T-helper 2 cell treated with Interferon-gamma antibody and Interleukin-4, amounts not matched to agents 5 μg/mL and 100 μg/mL, for 36 hours (primary cell): Measurements from ENCODE around the gene KIAA1958.
"Not testable (repeated sequence)": the region's sequence is repeated elsewhere in the genome, so short reads cannot be mapped to it uniquely, and the experiment has no call there.

Experiments used
- DNase-seq: peaks from one replicate; pipeline ENCODE4 v3.0.0; 2021; ENCODE audit warnings: low spot score
- H3K27ac Mint-ChIP-seq: one replicate; pipeline ENCODE4 v1.8.0; 2021; ENCODE audit warnings: mild to moderate bottlenecking, mixed read lengths
- H3K27me3 Mint-ChIP-seq: one replicate; pipeline ENCODE4 v1.8.0; 2021; ENCODE audit warnings: low read depth, mixed read lengths
- H3K36me3 Mint-ChIP-seq: one replicate; pipeline ENCODE4 v1.8.0; 2021; ENCODE audit warnings: low read depth, mixed read lengths
- H3K4me1 Mint-ChIP-seq: one replicate; pipeline ENCODE4 v1.8.0; 2021; ENCODE audit warnings: low read depth, mixed read lengths
- H3K4me3 Mint-ChIP-seq: one replicate; pipeline ENCODE4 v1.8.0; 2022; ENCODE audit warnings: mild to moderate bottlenecking, moderate library complexity, mixed read lengths
- H3K9me3 Mint-ChIP-seq: one replicate; pipeline ENCODE4 v1.8.0; 2021; ENCODE audit warnings: mixed read lengths

KIAA1958 gene

GRCh38 chr9:112500842-112501241, 14.2 kb downstream of the KIAA1958 start:
- Mint-ChIP-seq H3K9me3 (no peaks in the 10 kb centered on the region), H3K27ac (no peak overlapping the region), H3K27me3 (no peaks in the 10 kb centered on the region), H3K4me1 (peaks cover 7% of the 10 kb centered on the region), H3K36me3 (peaks cover 5% of the 10 kb centered on the region), H3K4me3 (no peak overlapping the region)
- DNase-seq: no peak

GRCh38 chr9:112501287-112501686, 14.7 kb downstream of the KIAA1958 start:
- DNase-seq: no peak
- Mint-ChIP-seq H3K27me3 (no peaks in the 10 kb centered on the region), H3K9me3 (no peaks in the 10 kb centered on the region), H3K4me3 (no peak overlapping the region), H3K4me1 (peaks cover 7% of the 10 kb centered on the region), H3K36me3 (peaks cover 4% of the 10 kb centered on the region), H3K27ac (no peak overlapping the region)

GRCh38 chr9:112502175-112502946, 15.7 kb downstream of the KIAA1958 start:
- Mint-ChIP-seq H3K9me3 (no peaks in the 10 kb centered on the region), H3K4me1 (peaks cover 3% of the 10 kb centered on the region), H3K36me3 (peaks cover 4% of the 10 kb centered on the region), H3K27me3 (no peaks in the 10 kb centered on the region), H3K4me3 (no peak overlapping the region), H3K27ac (no peak overlapping the region)
- no peak for DNase-seq

- Mint-ChIP-seq H3K36me3 (peaks cover 4% of the 10 kb centered on the region), H3K4me3 (no peak overlapping the region), H3K27me3 (no peaks in the 10 kb centered on the region), H3K4me1 (peaks cover 2% of the 10 kb centered on the region), H3K9me3 (no peaks in the 10 kb centered on the region), H3K27ac (no peak overlapping the region)
- no peak for DNase-seq
Measured at GRCh38 chr9:112503170-112503569, 16.5 kb downstream of the KIAA1958 start.

- DNase-seq: no peak
- H3K27me3 Mint-ChIP-seq: no peaks in the 10 kb centered on the region
- H3K36me3 Mint-ChIP-seq: peaks cover 4% of the 10 kb centered on the region
- peaks cover 2% of the 10 kb centered on the region for H3K4me1 Mint-ChIP-seq
- H3K4me3 Mint-ChIP-seq: no peak overlapping the region
- H3K9me3 Mint-ChIP-seq: no peaks in the 10 kb centered on the region
- no peak overlapping the region for H3K27ac Mint-ChIP-seq
Measured at GRCh38 chr9:112505086-112505485, 18.5 kb downstream of the KIAA1958 start.

- Mint-ChIP-seq H3K27me3 (no peaks in the 10 kb centered on the region), H3K27ac (no peak overlapping the region), H3K36me3 (peaks cover 4% of the 10 kb centered on the region), H3K4me3 (no peak overlapping the region), H3K9me3 (no peaks in the 10 kb centered on the region), H3K4me1 (peaks cover 2% of the 10 kb centered on the region)
- DNase-seq: no peak
Measured at GRCh38 chr9:112505607-112506006, 19.0 kb downstream of the KIAA1958 start.

GRCh38 chr9:112506571-112506970, 19.9 kb downstream of the KIAA1958 start:
- no peaks in the 10 kb centered on the region for H3K27me3 Mint-ChIP-seq
- H3K4me1 Mint-ChIP-seq: peaks cover 2% of the 10 kb centered on the region
- no peak for DNase-seq
- H3K9me3 Mint-ChIP-seq: no peaks in the 10 kb centered on the region
- H3K36me3 Mint-ChIP-seq: no peaks in the 10 kb centered on the region
- H3K27ac Mint-ChIP-seq: no peak overlapping the region
- no peak overlapping the region for H3K4me3 Mint-ChIP-seq

GRCh38 chr9:112507001-112507680, 20.5 kb downstream of the KIAA1958 start:
- H3K27me3 Mint-ChIP-seq: no peaks in the 10 kb centered on the region
- H3K36me3 Mint-ChIP-seq: no peaks in the 10 kb centered on the region
- no peak overlapping the region for H3K4me3 Mint-ChIP-seq
- no peak overlapping the region for H3K27ac Mint-ChIP-seq
- no peaks in the 10 kb centered on the region for H3K9me3 Mint-ChIP-seq
- DNase-seq: no peak
- peaks cover 2% of the 10 kb centered on the region for H3K4me1 Mint-ChIP-seq

GRCh38 chr9:112508377-112508776, 21.8 kb downstream of the KIAA1958 start:
- no peaks in the 10 kb centered on the region for H3K27me3 Mint-ChIP-seq
- no peak for DNase-seq
- no peaks in the 10 kb centered on the region for H3K9me3 Mint-ChIP-seq
- no peak overlapping the region for H3K4me3 Mint-ChIP-seq
- no peaks in the 10 kb centered on the region for H3K36me3 Mint-ChIP-seq
- H3K27ac Mint-ChIP-seq: no peak overlapping the region
- H3K4me1 Mint-ChIP-seq: peaks cover 2% of the 10 kb centered on the region

- H3K36me3 Mint-ChIP-seq, DNase-seq, H3K27me3 Mint-ChIP-seq, H3K4me3 Mint-ChIP-seq, H3K4me1 Mint-ChIP-seq, H3K27ac Mint-ChIP-seq, H3K9me3 Mint-ChIP-seq: not testable (repeated sequence)
Measured at GRCh38 chr9:112512377-112512776, 25.8 kb downstream of the KIAA1958 start.

- no peaks in the 10 kb centered on the region for H3K9me3 Mint-ChIP-seq
- peaks cover 1% of the 10 kb centered on the region for H3K4me1 Mint-ChIP-seq
- no peak overlapping the region for H3K27ac Mint-ChIP-seq
- DNase-seq: no peak
- no peaks in the 10 kb centered on the region for H3K27me3 Mint-ChIP-seq
- no peaks in the 10 kb centered on the region for H3K36me3 Mint-ChIP-seq
- no peak overlapping the region for H3K4me3 Mint-ChIP-seq
Measured at GRCh38 chr9:112516769-112517168, 30.1 kb downstream of the KIAA1958 start.

- H3K9me3 Mint-ChIP-seq: no peaks in the 10 kb centered on the region
- DNase-seq: no peak
- H3K36me3 Mint-ChIP-seq: no peaks in the 10 kb centered on the region
- H3K27ac Mint-ChIP-seq: no peak overlapping the region
- H3K4me3 Mint-ChIP-seq: no peak overlapping the region
- H3K4me1 Mint-ChIP-seq: peaks cover 1% of the 10 kb centered on the region
- no peaks in the 10 kb centered on the region for H3K27me3 Mint-ChIP-seq
Measured at GRCh38 chr9:112520069-112520468, 33.4 kb downstream of the KIAA1958 start.

GRCh38 chr9:112520656-112521055, 34.0 kb downstream of the KIAA1958 start:
- no peaks in the 10 kb centered on the region for H3K27me3 Mint-ChIP-seq
- no peaks in the 10 kb centered on the region for H3K36me3 Mint-ChIP-seq
- no peak overlapping the region for H3K4me3 Mint-ChIP-seq
- H3K4me1 Mint-ChIP-seq: peaks cover 1% of the 10 kb centered on the region
- no peak overlapping the region for H3K27ac Mint-ChIP-seq
- no peaks in the 10 kb centered on the region for H3K9me3 Mint-ChIP-seq
- DNase-seq: no peak

- H3K27me3 Mint-ChIP-seq: no peaks in the 10 kb centered on the region
- DNase-seq: no peak
- H3K4me3 Mint-ChIP-seq: no peak overlapping the region
- no peaks in the 10 kb centered on the region for H3K9me3 Mint-ChIP-seq
- no peaks in the 10 kb centered on the region for H3K4me1 Mint-ChIP-seq
- H3K27ac Mint-ChIP-seq: no peak overlapping the region
- H3K36me3 Mint-ChIP-seq: no peaks in the 10 kb centered on the region
Measured at GRCh38 chr9:112526973-112527372, 40.3 kb downstream of the KIAA1958 start.
